Uterus (tissue), 2 donors: ENCODE data around the gene BICRA.

Source experiments
- CTCF ChIP-seq, 4 experiments: fragments of 200-600 bp in 2 of 4; fragments of 450-650 bp in 2 of 4; sonication (generic) in 2 of 4; IDR thresholded peaks; one replicate each; pipeline ENCODE4 v1.5.1; 2016 to 2019; ENCODE audit warnings: antibody characterized with exemption in 4 of 4, mild to moderate bottlenecking in 2 of 4, moderate library complexity in 1 of 4
- POLR2A ChIP-seq, 2 donors: fragments of 450-650 bp; IDR thresholded peaks; one replicate each; pipeline ENCODE4 v1.6.1; 2016; ENCODE audit warnings: antibody characterized with exemption in 2 of 2, mild to moderate bottlenecking in 1 of 2, moderate library complexity in 1 of 2

- no peak for TF ChIP-seq CTCF (IDR thresholded peaks at IDR 0.05)
- TF ChIP-seq POLR2A (IDR thresholded peaks at IDR 0.05) = no peak
Measured at GRCh38 chr19:47676811-47677210, 67.9 kb downstream of the BICRA start.
